Measurements from ENCODE around the gene ANKRD33. TPM values are rescaled to one million over a fixed set of nuclear protein-coding genes. Genes with fewer than 3 reads are reported as not detected.

Gene ANKRD33
- total RNA-seq, 1 donor, result 0.10 TPM

DNA sequence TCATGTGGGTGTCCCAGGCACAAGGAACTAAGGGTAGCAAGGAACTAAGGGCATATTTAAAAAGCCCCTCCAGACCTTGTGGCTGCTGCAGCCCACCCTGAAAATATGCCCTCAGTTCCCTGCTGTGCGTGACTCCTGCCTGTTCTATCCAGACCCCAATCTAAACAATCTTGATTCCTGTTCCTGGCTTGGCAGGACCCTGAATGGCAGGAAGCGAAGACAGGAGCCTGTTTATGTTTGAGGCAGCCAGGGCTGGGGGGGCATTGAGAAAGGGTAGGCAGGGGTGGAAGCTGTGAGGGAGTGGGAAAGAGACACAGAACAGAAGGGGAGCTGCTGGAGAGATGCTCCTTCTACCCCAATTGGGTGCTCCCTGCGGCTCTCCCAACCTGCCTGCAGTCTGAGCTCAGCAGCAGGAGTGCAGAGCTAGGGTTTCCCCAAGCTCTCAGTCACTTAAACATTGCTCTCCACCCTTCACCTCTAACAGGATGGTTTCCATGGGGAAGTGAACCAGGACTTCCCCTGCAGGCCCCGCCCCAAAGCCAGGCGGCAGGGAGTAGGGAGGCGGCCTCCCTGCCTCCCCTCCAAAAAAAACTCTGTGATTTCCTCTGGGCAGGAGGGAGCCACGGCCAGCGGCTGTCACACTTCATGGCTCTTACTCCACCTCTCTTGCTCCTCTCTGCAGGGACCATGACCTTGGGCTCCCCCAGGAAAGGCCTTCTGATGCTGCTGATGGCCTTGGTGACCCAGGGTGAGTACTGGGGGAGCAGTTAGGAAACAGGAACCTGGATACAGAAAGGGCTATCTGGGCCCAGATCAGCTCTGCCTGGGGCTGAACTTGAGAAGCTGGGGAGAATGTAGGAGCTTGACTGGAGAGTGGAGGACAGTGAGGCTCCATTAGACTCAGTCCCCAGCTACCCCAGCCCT is 24.1 kb downstream of the ANKRD33 start:
- Histone ChIP-seq H3K4me3 (ENCODE audit: low read length) (no peak overlapping the region), H3K9me3 (ENCODE audit: low read depth, low read length) (no peaks in the 10 kb centered on the region), H3K4me1 (ENCODE audit: insufficient read depth, low read length) (peaks cover 33% of the 10 kb centered on the region), H3K27me3 (ENCODE audit: insufficient read depth, low read length) (peaks cover 12% of the 10 kb centered on the region)

DNA sequence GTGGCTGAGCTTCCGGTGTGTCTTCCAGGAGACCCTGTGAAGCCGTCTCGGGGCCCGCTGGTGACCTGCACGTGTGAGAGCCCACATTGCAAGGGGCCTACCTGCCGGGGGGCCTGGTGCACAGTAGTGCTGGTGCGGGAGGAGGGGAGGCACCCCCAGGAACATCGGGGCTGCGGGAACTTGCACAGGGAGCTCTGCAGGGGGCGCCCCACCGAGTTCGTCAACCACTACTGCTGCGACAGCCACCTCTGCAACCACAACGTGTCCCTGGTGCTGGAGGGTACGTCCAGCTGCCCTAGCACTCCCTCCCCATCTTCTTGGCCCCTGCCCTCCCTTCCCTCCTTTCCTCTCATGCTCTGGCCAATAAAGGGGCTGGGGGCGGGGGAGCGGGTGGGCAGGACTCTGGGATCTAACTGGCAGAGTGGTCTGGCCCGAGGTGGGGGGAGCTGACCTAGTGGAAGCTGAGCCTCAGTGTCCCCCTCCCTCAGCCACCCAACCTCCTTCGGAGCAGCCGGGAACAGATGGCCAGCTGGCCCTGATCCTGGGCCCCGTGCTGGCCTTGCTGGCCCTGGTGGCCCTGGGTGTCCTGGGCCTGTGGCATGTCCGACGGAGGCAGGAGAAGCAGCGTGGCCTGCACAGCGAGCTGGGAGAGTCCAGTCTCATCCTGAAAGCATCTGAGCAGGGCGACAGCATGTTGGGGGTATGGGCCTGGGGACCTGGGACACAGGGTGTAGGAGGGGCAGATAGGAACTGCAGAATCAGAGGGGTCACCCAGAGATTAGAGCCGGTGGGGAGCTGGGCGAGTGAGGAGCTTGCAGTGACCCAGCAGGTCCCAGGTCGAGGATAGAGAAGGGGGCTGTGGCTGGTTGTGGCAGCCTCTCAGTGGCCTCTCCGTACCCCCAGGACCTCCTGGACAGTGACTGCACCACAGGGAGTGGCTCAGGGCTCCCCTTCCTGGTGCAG is 25.4 kb downstream of the ANKRD33 start:
- no peak overlapping the region for H3K4me3 ChIP-seq (ENCODE audit: low read length)

DNA sequence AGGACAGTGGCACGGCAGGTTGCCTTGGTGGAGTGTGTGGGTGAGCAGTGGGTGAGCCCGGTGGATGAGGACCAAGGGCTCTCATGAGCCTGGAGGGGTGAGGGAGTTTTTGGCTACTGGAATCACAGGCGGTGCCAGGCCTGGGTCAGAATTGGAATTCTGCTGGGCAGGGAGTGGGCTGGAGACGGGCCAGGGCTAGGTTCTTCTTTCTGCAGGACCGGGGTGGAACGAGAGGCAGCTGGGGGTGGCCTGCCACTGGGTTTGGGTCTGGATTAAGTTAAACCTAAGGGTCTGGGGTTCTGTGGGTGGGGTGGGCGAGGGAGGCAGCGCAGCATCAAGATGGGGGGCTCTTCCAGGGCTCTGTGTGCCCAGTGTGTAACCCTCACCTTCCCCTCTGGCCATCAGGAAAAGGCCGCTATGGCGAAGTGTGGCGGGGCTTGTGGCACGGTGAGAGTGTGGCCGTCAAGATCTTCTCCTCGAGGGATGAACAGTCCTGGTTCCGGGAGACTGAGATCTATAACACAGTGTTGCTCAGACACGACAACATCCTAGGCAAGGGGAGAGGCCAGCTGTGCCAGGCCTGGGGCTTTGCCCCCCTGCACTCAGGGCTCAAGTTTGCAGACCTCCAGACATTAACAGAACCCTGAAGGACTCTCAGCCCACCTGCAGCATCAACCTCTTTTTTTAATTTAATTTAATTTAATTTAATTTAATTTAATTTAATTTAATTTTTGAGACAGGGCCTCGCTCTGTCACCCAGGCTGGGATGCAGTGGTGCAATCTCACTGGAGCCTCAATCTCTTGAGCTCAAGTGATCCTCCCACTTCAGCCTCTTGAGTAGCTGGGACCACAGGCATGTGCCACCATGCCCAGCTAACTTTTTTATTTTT is 26.4 kb downstream of the ANKRD33 start:
- H3K4me1 ChIP-seq (ENCODE audit: insufficient read depth, low read length), result peaks cover 26% of the 10 kb centered on the region
- no peaks in the 10 kb centered on the region for H3K9me3 ChIP-seq (ENCODE audit: low read depth, low read length)
- H3K4me3 ChIP-seq (ENCODE audit: low read length), result no peak overlapping the region
- no peaks in the 10 kb centered on the region for H3K27me3 ChIP-seq (ENCODE audit: insufficient read depth, low read length)

More for the DNA sequence above, 25.4 kb downstream of the ANKRD33 start:
- H3K27me3 ChIP-seq (ENCODE audit: insufficient read depth, low read length), result peaks cover 4% of the 10 kb centered on the region
- H3K4me1 ChIP-seq (ENCODE audit: insufficient read depth, low read length), result peaks cover 26% of the 10 kb centered on the region
- H3K9me3 ChIP-seq (ENCODE audit: low read depth, low read length), result no peaks in the 10 kb centered on the region

DNA sequence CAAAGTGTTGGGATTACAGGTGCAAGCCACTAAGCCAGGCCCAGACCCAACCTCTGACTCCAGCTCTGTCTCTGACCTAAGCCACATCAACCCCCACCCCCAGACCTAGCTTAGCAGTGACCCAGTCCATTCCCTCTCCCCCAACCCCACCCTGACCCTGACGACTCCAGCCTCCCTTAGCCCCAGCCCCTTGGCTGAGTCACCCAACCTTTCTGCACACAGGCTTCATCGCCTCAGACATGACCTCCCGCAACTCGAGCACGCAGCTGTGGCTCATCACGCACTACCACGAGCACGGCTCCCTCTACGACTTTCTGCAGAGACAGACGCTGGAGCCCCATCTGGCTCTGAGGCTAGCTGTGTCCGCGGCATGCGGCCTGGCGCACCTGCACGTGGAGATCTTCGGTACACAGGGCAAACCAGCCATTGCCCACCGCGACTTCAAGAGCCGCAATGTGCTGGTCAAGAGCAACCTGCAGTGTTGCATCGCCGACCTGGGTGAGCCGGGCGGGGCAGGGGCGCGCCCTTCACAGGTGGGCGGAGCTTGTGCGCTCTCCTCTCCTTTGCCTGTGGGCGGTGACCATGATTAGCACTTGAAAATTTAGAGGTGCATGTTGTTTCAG is 27.2 kb downstream of the ANKRD33 start:
- no peaks in the 10 kb centered on the region for H3K27me3 ChIP-seq (ENCODE audit: insufficient read depth, low read length)
- H3K4me3 ChIP-seq (ENCODE audit: low read length), result no peak overlapping the region
- no peaks in the 10 kb centered on the region for H3K9me3 ChIP-seq (ENCODE audit: low read depth, low read length)
- H3K4me1 ChIP-seq (ENCODE audit: insufficient read depth, low read length), result peaks cover 26% of the 10 kb centered on the region

DNA sequence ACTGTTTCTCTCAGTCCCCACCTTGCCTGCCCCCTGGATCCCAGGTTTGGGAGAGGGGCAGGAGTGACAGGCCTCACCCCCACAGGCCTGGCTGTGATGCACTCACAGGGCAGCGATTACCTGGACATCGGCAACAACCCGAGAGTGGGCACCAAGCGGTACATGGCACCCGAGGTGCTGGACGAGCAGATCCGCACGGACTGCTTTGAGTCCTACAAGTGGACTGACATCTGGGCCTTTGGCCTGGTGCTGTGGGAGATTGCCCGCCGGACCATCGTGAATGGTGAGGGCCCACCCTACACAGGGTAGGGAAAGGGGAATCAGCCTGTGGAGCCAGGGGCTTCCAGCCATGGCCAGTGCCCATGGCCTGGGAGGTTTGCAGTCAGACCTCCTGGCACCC is 28.0 kb downstream of the ANKRD33 start:
- Histone ChIP-seq H3K27me3 (ENCODE audit: insufficient read depth, low read length) (no peaks in the 10 kb centered on the region), H3K9me3 (ENCODE audit: low read depth, low read length) (no peaks in the 10 kb centered on the region), H3K4me1 (ENCODE audit: insufficient read depth, low read length) (peaks cover 21% of the 10 kb centered on the region), H3K4me3 (ENCODE audit: low read length) (no peak overlapping the region)

DNA sequence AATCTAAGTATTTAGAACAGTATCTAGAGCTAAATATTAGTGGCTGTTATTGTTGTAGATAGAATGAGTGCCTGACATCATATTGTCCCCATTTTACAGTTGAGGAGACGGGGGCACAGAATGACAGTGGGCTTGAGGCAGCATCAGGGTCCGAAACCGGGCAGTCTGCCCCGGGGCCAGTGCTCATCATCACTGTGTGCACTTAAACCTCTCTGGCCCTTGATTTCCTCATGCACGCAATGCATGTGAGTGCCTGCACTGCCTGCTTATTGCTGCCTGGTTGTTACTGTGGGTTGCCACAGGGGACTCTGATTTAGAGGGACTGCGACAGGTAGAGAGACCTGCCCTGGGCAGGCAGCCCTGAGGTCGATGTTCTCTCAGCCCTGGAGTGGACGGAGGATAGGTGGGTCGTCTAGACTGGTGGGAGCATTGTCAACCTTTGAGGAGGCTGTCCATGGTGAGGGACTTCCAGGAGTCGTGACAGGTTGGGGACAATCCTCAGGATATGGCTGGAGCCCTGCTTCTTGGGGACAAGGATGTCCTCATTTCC is 29.2 kb downstream of the ANKRD33 start:
- H3K27me3 ChIP-seq (ENCODE audit: insufficient read depth, low read length), result no peaks in the 10 kb centered on the region
- H3K9me3 ChIP-seq (ENCODE audit: low read depth, low read length), result no peaks in the 10 kb centered on the region
- peaks cover 11% of the 10 kb centered on the region for H3K4me1 ChIP-seq (ENCODE audit: insufficient read depth, low read length)
- H3K4me3 ChIP-seq (ENCODE audit: low read length), result no peak overlapping the region

DNA sequence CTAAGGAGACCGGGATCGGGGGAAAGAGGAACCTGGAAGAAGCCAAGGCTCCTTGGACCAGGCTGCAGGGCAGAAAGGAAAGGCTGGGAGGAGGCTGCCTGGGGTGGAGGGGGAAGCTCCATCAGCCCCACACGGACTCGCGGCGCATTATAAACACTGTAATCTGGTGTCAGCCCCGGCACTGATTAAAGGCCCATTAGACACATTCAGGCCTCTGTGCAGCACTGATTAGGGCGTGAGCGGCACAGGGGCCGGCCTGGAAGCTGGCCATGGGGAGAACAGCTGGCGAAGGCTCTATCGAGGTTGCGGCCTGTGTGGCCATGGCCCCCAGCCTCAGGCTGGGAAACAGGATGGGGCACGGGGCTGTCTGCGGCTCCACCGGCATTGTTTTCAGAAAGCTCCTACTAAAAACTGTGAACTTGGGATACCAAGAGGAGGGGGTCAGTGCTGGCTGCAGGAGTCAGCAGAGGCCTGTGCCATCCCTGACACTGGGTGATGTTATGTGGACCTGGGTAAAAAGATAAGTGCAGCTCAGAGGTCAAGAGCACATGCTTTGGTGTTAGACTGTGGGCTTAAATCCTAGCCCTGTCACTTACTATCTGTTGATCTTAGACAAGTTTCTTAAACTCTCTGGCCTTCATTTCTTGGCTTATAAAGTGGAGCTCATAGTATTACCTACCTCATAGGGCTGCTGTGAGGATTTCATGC is 30.0 kb downstream of the ANKRD33 start:
- Histone ChIP-seq H3K4me3 (ENCODE audit: low read length) (no peak overlapping the region), H3K9me3 (ENCODE audit: low read depth, low read length) (no peaks in the 10 kb centered on the region), H3K4me1 (ENCODE audit: insufficient read depth, low read length) (peaks cover 11% of the 10 kb centered on the region), H3K27me3 (ENCODE audit: insufficient read depth, low read length) (no peaks in the 10 kb centered on the region)

DNA sequence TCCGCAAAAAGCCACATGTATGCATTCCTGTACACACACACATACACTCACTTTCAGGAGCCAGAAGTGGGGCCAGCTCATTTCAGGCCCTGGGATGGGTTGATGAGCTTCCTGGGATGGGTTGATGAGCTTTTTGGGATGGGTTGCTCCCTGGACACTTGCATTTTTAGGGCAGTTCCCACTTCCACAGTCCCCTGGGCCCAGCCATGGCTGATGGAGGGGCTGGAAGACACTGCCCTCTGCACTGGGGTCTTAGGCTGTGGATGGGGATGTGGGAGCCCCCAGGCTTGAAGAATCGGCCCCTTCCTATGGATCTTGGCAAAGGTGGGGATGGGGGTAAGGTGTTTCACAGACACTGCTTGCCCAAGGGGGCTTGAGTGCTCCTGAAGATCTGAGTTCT is 32.1 kb downstream of the ANKRD33 start:
- no peaks in the 10 kb centered on the region for H3K9me3 ChIP-seq (ENCODE audit: low read depth, low read length)
- no peaks in the 10 kb centered on the region for H3K27me3 ChIP-seq (ENCODE audit: insufficient read depth, low read length)
- H3K4me1 ChIP-seq (ENCODE audit: insufficient read depth, low read length), result peaks cover 19% of the 10 kb centered on the region
- H3K4me3 ChIP-seq (ENCODE audit: low read length), result no peak overlapping the region

DNA sequence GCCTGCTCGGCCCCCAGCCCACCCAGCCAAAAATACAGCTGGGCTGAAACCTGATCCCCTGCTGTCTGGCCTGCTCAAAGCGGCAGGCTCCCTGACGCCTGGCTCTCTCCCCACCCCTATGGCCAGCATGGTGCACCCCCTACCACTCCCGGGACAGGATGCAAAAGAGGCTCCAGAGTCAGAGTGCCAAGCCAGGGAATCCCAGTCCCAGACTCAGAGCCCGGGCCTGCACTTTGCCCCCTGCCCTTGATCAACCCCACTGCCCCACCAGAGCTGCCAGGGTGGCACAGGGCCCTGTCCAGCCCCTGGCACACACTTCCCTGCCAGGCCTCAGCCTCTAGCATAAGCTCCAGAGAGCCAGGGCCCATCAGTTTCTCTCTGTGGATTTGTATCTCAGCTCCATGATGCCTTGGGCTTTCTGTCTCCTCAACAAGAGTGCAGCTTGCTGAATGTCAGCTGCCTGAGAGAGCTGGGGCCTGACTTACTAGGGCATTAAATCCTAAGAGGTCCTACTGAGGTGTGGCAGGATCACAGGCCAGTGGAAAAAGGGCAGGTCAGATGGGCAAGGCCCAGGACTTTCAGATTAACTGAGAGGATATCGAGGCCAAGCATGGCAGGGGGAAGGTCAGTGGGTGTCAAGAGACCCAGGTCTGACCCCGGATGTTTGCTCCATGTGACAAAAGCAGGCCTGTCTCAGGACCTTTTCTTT is 33.3 kb downstream of the ANKRD33 start:
- Histone ChIP-seq H3K4me1 (ENCODE audit: insufficient read depth, low read length) (peaks cover 19% of the 10 kb centered on the region), H3K4me3 (ENCODE audit: low read length) (no peak overlapping the region), H3K27me3 (ENCODE audit: insufficient read depth, low read length) (no peaks in the 10 kb centered on the region), H3K9me3 (ENCODE audit: low read depth, low read length) (no peaks in the 10 kb centered on the region)

DNA sequence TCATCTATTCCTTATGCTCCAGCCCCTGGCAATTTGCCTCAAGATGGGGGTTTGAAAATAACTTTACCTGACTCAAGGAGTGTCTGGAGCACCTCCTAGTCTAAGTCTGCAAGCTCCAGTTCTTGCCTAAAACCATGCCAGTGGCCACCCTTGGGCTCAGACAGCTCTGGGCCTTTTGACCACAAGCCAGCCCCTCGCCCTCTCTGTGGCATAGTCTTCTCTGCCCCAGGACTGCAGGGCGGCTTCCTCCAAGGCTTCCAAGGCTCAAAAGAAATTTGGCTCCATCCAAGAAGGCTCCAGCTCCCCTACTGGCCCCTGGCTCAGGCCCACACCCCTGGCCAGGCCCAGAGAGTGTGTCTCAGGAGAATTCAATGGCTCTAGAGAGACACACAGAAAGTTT is 34.2 kb downstream of the ANKRD33 start:
- H3K4me1 ChIP-seq (ENCODE audit: insufficient read depth, low read length), result peaks cover 19% of the 10 kb centered on the region
- no peak overlapping the region for H3K4me3 ChIP-seq (ENCODE audit: low read length)
- no peaks in the 10 kb centered on the region for H3K27me3 ChIP-seq (ENCODE audit: insufficient read depth, low read length)
- H3K9me3 ChIP-seq (ENCODE audit: low read depth, low read length), result no peaks in the 10 kb centered on the region

DNA sequence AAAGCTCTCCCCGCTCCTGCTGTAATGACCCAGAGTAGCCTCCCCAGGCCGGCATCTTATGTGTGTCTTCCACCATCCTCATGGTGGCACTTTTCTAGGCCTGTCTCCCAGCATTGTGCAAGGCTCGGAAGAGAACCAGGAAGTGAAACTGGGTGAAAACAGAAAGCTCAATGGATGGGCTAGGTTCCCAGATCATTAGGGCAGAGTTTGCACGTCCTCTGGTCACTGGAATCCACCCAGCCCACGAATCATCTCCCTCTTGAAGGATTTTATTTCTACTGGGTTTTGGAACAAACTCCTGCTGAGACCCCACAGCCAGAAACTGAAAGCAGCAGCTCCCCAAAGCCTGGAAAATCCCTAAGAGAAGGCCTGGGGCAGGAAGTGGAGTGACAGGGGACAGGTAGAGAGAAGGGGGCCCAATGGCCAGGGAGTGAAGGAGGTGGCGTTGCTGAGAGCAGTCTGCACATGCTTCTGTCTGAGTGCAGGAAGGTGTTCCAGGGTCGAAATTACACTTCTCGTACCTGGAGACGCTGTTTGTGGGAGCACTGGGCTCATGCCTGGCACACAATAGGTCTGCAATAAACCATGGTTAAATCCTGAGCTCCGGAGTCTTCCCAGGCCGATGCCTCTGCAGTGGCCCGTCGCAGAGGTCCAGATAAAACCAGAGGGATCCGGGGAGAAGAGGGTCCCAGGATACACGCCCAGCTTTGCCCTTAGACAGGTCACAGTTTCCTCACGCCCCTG is 35.0 kb downstream of the ANKRD33 start:
- Histone ChIP-seq H3K9me3 (ENCODE audit: low read depth, low read length) (no peaks in the 10 kb centered on the region), H3K4me3 (ENCODE audit: low read length) (no peak overlapping the region), H3K27me3 (ENCODE audit: insufficient read depth, low read length) (no peaks in the 10 kb centered on the region), H3K4me1 (ENCODE audit: insufficient read depth, low read length) (peaks cover 19% of the 10 kb centered on the region)

DNA sequence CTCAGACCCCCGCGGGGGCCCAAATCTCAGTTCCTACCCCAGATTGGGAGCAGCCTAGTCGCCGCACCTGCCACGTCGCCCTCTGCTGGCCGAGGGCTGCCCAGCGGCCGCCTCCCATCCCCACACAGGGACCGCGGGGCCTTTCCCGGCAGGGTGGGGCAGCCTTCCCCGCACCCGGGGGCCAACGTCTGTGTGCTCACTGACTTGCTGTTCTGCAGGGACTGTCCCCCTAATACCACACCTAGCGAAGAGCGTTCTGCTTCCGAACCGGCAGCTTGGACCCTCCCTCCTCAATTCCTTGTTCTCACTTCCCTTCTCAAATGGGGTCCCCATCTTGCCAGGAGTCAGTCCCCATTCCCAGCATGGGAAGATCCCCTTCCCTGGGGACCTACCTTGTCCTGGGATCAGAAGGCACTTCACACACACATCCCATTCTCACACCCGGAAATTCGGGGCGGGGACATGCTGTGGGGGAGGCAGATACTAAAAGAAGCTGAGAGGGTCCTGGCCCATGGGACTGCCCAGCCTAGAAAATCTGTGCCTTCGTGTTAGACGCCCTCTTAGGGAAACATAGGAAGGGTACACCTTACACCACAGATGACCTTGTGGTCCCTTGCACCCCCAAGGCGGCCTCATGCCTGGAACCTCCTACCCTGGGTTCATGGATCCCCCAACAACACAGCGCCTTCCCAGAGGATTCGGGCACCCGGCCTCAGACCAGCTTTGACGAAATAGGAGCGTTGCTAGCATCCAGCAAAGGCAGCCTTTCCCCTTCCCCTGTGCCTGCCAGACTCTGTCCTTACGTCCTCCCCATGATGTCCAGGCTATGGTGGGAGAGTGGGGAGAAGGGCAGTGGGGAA is 35.8 kb downstream of the ANKRD33 start:
- H3K4me3 ChIP-seq (ENCODE audit: low read length), result no peak overlapping the region
- H3K9me3 ChIP-seq (ENCODE audit: low read depth, low read length), result no peaks in the 10 kb centered on the region
- H3K4me1 ChIP-seq (ENCODE audit: insufficient read depth, low read length), result peaks cover 19% of the 10 kb centered on the region
- no peaks in the 10 kb centered on the region for H3K27me3 ChIP-seq (ENCODE audit: insufficient read depth, low read length)
